GM19438 (cell line): Measurements from ENCODE around the gene CCDC157.

Experiments
- ATAC-seq: cut with Tn5 transposase; IDR thresholded peaks from one replicate; pipeline ENCODE4 v1.9.1; 2021; ENCODE audit warnings: low read depth; ENCODE audit not compliant: unreplicated experiment

Gene CCDC157

DNA sequence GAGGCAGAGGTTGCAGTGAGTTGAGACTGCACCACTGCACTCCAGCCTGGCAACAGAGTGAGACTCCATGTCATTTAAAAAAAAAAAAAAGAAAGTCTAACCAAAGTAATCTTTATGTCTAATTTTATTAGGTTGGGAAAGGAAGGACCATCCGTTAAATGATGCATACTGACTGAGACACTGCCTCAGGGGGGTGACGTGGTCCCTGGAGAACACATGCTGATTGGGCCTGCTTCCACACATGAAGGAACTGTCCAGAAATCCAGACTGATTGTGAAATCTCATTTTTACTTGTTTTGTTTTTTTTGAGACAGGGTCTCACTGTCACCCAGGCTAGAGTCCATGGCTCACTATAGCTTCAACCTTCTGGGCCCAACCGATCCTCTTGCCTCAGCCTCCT, 5.6 kb upstream of the CCDC157 start:
- no peak for ATAC-seq

DNA sequence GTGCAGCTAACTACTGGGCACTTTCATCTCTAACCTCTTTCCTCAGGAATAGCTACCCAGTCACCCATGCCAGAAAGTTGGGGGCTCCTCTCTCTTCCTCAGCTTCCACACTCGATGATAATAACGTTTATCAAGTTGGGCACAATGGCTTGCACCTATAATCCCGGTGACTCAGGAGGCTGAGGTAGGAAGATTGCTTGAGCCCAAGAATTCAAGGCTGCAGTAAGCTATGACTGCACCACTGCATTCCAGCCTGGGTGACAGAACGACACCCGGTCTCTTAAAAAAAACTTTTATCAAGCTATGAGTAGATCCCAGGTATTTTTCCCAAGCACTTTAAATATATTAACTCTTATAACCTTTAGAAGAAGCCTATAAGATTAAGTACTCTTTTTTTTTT, 2.2 kb upstream of the CCDC157 start:
- ATAC-seq: no peak

DNA sequence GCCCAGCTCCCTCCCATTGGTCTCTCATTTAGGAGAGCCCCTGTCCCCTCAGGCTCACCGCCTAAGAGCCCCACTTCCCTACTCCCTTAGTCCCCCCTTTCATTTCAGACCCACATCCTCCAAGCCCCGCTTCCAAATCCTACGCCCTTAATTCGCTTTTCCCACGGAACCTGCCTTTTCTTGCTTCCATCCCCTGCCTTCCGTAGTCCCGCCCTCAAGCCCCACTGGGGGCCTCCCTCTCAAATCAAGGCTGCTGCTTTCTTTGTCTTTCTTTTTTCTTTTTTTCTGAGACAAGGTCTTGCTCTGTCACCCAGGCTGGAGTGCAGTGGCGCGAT, 396 bp downstream of the CCDC157 start:
- no peak for ATAC-seq

DNA sequence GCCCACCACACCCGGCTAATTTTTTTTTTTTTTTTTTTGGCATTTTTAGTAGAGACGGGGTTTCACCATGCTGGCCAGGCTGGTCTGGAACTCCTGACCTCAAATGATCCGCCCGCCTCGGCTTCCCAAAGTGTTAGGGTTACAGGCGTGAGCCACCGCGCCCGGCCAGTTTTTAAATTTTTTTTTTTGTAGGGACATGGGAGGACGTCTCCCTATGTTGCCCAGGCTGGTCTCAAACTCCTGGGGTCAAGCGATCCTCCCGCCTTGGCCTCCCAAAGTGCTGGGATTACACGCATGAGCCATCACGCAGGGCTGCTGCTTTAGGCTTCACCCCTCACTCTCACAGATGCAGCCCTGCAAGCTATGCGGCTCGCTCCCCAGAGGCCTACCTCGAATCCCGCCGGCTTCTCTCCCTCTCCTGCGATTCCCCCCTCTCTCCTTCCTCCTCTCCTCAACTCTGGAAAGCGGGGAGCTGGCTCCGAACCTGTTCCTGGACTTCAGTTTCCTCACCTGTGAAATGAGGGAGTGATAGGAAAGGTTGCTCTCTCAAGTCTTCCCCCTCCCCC, 926 bp downstream of the CCDC157 start:
- no peak for ATAC-seq

DNA sequence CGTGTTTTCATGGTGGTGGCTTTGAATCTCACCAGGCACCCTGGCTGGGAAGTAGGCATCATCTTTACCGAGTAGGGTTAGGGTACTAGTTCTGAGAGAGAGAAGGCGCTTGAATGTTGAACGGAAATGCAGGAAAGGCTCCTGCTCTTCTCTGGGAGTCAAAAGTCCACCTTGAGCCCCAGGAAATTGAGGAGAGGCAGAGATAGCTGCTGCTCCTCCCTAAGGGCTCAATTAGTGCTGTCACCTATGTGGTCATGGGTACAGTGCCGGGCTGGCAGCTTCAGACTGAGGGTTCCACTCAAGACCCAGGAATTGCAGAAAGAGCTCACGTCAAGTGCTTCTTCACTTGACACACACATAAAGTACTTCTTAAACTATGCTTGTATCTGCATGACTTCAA, 1.7 kb downstream of the CCDC157 start:
- no peak for ATAC-seq

DNA sequence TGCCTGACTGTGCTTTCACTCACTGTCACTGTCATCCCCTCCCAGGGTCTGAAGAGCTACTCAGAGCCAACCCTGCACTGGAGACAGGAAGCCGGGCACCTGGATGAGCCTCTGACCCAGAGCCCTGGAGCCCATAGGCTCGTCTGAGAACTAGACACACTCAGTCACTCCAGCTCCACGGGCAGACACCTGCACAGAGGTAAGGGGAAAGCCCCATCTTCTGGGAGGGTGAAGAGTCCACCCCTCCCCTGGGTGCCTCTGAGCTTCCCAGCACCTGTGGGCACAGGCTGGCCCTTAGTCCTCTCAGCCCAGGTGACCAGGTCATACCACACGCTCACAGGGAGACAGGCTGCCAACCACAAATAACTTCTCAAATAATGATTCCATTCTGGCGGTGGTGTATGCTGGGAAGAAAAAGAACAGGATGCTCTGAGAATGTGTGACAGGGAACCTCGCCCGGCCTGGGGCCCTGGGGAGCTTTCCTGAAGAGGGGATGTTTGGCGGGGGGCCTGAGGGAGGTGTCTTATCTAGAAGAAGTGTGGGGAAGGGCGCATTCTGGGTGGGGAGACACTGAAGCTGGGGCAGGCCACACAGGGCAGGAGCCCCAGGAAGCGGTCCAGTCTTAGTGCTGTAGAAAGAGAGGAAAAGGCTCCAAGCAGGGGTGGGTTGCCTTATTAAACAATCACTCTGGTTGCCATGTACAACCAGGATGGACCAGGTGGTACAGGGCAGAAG, 5.3 kb downstream of the CCDC157 start:
- no peak for ATAC-seq

DNA sequence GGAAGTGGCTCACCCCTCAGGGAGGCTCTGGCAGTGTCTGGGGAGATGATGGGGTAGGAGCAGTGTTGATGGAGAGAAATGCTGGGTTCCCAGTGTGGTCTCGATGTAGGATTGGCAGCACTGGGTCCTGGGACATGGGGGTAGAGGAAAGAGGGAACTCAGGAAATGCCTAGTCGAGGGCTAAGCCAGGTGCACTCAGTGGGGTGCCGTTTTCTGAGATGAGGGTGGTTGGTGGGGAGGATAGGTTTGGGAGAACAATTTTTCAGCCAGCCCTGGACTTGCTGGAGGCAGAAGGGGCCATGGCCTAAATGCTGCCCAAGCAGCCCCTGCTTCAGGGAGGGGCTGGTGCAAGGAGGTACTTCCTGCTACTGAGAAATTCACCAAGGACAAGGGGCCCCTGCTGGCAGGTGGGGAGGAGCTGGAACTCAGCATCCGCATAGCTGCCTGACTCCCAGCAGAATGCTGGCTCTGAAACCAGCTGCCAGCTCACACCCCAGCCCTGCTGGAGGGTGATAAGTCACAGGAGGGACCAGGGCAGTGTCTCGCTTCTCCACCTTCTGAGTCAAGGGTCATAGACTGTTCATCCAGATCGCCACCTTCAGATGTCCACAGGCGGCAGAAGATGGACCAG, 6.0 kb downstream of the CCDC157 start:
- ATAC-seq: no peak

DNA sequence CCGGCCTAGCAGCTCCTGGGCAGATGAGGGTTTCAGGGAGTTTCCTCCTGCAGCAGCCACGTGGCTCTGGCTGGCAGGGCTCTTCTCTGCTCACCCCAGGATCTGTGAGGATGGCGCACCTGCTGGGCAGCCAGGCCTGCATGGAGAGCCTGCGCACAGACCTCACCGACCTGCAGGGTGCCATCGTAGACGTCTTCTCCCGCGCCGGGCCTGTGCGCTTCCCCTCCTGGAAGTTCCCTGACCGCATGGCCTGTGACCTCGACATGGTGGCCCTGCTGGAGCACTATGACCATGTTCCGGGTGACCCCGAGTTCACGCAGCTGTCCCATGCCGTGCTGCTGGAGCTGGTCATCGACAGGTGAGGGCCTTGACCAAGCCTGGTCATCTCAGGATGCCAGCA, 9.1 kb downstream of the CCDC157 start:
- ATAC-seq: no peak

DNA sequence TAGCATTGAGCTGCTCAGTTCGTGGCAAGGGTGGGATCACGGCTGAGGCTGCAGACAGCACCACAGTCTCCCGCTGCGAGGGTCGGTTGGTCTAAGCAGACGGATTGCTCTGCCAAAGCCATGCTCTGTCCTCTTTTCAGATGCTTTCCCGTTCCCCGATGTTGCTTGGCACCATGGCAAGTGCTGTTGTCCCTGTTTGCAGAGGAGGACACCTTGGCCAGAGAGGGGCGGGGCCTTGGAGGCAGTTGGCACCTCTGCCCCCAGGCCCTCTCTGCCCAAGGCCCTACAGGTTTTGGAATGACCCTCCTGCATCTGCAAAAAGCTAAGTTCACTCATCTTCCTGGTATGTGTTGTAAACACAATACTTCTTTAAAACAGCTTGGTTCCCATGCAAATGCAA, 11.6 kb downstream of the CCDC157 start:
- ATAC-seq: no peak

DNA sequence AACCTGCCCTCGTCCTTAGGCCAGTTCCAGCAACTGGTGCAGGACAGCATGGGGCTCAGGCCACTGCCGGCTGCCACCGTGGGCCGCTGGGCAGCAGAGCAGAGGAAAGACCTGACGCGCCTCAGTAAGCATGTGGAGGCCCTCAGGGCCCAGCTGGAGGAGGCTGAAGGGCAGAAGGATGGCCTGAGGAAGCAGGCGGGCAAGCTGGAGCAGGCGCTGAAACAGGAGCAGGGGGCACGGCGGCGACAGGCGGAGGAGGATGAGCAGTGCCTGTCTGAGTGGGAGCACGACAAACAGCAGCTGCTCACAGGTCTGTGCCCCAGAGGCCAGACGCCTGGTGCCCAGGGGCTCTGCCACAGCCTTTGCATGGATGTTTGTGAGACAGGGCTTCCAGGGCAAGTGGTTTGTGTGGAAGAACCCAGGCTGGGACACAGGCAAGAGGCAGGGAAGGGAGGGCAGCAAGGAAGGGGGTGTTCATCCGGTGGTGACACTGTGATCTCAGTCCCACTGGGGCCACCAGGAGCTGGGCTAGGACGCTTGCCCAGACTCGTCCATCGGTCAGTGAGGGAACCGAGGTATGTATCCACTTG, 13.9 kb downstream of the CCDC157 start:
- ATAC-seq: no peak

DNA sequence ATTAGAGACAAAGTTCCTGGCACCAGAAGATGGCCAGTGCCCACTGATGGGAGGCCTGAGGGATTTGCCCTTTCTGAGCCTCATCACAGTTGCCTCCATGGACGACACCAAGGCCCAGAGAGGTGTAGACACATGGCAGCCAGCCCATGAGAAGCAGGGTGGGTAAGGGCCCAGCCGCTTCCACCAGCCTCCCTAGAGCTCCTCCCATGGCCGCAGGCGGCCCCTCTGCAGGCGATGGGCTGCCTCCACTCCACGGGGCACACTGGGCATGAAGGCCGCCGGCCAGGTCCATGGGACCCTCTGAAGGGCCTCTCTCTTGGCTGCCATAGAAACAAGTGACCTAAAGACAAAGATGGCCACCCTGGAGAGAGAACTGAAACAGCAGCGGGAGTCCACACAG, 14.5 kb downstream of the CCDC157 start:
- no peak for ATAC-seq

DNA sequence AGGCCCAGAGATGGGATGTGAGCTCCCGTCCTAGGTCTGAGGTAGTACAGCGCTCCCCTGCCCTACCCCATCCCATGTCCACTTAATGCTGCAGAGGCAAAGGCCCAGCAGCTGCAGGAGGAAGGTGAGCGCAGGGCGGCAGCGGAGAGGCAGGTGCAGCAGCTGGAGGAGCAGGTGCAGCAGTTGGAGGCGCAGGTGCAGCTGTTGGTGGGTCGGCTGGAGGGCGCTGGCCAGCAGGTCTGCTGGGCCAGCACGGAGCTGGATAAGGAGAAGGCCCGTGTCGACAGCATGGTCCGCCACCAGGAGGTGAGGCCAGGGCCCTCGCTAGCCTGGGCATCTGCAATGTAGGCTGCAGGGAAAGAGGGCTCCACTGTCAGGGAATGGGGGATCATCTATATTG, 15.2 kb downstream of the CCDC157 start:
- no peak for ATAC-seq

DNA sequence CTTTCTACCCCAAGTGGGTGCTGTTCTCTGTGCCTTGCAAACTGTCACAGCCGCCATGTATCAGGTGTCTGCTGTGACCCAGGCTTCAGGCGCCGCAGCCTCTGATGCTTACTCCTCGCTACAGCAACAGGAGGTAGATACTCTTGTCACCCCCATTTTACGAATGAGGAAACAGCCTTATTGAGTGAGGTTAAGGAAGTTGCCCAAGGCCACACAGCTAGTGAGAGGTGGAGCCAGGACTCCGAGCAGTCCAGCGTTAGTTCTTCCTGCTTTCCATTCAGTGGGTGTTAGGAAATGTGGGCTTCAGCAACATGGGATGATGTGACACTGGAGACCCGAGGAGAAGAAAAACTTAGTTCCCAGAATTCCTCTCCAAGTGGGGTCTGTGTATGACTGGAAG, 16.1 kb downstream of the CCDC157 start:
- ATAC-seq: no peak

DNA sequence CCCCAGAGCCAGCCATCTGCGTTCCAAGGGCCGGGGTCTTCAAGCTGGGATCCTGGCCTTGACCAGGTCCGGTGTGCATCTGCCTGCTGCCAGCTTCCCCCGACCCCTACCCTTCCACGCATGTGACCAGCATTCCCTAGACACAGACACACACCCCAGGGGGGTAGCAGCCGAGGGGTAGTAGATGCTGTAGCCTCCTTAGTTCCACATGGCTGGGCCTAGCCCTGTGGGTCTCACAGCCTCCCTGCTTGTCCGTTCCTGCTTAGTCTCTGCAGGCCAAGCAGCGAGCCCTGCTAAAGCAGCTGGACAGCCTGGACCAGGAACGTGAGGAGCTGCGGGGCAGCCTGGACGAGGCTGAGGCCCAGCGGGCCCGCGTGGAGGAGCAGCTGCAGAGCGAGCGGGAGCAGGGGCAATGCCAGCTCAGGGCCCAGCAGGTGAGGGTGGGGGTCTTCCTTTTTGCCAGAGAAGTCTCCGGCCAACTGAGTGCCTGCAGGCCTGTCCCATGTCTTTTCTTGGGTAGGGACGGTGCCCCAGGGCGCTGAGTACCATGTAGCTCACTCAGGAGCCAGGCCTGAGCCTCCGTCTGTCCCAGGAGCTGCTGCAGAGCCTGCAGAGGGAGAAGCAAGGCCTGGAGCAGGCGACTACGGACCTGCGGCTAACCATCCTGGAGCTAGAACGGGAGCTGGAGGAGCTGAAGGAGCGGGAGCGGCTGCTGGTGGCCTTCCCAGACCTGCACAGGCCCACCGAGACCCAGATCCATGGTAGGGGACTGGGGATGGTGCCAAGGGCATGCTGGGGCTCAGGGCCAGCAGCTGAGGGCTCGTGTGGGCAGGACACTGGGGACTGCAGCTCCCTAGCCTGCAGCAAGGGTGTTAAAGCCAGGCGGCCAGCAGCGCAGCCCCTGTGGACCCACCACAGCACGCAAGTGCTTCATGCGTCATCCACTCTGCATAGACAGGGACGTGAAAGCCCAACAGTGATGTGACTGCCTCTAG, 16.8 kb downstream of the CCDC157 start:
- no peak for ATAC-seq

DNA sequence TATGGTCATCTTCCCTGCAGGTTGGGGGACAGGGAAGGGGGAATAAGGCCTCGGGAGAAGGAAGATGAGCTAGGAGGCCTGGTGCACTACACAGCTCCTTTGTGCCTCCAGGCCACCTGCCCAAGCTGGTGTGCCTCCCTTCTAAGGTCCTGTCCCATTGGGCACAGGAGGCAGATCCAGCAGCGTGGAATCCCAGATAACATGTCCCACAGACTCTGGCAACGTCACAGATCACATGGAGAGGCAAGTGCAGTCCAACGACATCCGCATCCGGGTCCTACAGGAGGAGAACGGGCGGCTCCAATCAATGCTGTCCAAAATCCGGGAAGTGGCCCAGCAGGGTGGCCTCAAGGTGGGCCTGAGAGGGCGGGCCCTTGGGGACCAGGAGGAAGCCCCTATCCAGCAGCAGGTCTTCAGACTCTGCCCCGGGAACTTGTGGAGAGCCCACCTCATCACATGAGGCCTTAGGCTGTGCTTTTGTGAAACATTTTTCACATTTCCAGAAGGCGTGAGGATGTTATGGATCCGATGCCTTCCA, 18.6 kb downstream of the CCDC157 start:
- no peak for ATAC-seq

DNA sequence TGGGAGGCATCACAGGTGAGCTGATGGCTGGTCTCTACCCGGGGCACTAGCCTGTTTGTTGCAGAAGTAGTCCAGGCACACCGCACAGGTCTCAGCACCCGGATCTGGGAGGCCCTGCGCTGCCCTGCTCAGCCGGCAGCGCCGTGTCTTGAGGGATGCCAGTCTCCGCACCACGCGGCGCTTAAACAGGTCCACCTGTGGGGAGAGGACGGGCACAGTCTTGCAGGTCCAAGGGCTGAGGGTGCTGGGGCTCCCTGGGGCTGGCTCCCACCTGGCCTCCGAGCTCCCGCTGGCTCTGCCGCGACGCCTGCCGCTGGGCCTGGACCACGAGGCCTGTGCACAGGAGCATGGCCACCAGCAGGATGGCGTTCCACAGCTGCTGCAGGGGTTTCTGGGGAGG, 23.2 kb downstream of the CCDC157 start:
- ATAC-seq: no peak

DNA sequence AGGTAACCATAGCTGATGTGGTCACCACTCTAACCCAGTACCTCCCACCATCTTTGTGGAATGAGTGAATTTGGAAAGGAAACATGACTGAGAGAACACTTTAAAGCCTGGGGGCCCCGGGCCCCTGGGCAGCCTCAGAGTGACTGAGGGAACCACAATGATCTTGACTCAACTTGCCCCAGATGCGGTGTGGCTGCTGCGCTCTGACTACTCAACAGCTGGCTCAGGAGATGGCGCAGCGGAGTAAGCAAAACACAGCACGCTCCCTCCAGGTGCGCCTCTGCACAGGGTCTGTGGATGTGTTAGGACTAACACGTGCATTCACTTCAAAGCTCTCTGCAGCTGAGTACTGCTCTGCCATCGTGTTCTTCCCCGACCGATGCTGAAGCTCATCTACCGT, 24.5 kb downstream of the CCDC157 start:
- no peak for ATAC-seq

DNA sequence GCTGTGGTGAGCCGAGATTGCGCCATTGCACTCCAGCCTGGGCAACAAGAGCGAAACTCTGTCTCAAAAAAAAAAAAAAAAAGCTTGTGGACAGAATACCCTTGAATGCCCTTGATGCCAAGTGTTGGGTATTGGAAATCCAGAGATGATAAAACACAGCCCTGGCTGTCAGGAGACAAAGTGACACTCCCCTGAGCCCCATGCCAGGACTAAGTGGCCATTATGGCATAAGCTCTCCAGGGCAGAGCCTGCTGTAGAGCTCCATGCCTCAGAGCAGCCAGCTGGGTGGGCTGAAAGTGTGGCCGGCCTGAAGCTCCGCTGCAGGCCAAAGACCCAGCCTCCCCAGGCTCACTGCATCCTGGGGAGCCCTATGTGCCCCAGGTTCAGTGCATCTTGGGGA, 25.5 kb downstream of the CCDC157 start:
- no peak for ATAC-seq

DNA sequence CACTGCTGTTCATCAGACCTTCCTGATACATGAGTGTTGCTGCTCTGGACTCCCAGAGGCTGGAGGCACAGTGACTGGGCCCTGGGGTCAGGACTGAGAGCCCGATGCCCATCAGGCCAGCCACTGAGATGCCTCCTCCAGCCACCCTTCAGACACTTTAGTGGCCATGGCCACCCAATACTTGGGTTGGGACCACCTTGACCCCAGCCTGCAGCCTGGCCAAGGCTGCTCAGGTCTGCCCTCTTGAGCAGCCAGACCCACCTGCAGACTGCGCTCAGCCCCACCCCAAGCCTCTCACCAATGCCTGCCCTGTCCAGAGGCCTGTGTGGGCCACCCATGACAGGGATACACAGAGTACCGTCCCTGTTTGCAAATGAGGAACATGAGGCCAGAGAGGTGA, 26.3 kb downstream of the CCDC157 start:
- no peak for ATAC-seq

DNA sequence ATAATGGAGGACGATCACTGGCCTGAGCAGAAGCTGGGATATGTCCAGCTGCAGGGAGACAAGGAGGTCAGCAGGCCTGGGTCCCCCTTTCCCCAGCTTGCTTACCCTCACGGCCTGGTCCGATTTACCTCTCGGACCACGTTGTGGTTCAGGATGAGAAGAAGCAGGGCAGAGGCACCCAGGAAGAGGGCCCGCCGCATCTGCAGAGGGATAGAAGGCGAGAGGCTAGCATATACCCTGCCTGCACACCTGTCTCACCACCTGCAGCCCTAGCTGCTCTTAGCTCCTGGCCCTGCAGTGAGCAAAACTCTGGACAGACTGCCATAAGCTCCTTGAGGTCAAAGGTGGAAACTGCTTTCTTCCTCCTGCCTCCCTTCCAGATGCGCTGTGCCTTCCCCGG, 29.1 kb downstream of the CCDC157 start:
- no peak for ATAC-seq

DNA sequence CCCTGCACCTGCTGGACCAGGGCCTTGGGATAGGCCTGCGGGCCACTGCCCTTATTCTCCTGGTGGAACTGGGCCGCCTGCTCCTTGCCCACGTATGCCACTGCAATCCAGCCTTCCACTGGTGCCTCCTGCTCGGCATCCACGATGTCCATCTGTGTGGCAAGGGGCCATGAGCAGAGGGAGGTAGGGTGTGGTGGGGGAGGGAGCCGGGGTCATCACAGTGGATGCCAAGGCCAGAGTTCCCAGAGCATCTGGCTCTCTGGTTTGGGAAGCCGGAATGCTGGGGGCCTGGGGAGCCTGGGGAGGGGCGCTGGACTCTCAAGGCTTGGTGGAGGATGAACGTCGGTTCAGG, 29.8 kb downstream of the CCDC157 start:
- no peak for ATAC-seq
